Neutrophil (primary cell): ENCODE data around the gene DOHH.
"Not testable (repeated sequence)": the region's sequence is repeated elsewhere in the genome, so short reads cannot be mapped to it uniquely, and the experiment has no call there.

Source experiments
- H3K27ac ChIP-seq: fragments of 200-600 bp; sonication (generic); 2 replicates; pipeline ENCODE4 v1.5.1; 2016; ENCODE audit warnings: mild to moderate bottlenecking, moderate library complexity
- H3K27me3 ChIP-seq: fragments of 200-600 bp; sonication (generic); 2 replicates; pipeline ENCODE4 v1.6.0; 2016; ENCODE audit warnings: mild to moderate bottlenecking
- H3K36me3 ChIP-seq: fragments of 200-600 bp; sonication (generic); 2 replicates; pipeline ENCODE4 v1.5.1; 2017
- H3K4me1 ChIP-seq, 2 experiments: fragments of 200-600 bp in 1 of 2; sonication (generic) in 1 of 2; 1 replicate in 1 of 2; 2 replicates in 1 of 2; pipeline versions ENCODE4 v1.5.1 to v1.6.1; 2013 to 2016; ENCODE audit warnings: low read depth in 1 of 2, low read length in 1 of 2, mild to moderate bottlenecking in 1 of 2, moderate library complexity in 1 of 2; ENCODE audit not compliant: control insufficient read depth in 1 of 2, insufficient read depth in 1 of 2
- H3K4me3 ChIP-seq, 2 experiments: fragments of 200-600 bp in 1 of 2; sonication (generic) in 1 of 2; 1 replicate in 1 of 2; 2 replicates in 1 of 2; pipeline ENCODE4 v1.5.1; 2013 to 2016; ENCODE audit warnings: low read depth in 1 of 2, low read length in 1 of 2, mild to moderate bottlenecking in 1 of 2, moderate library complexity in 1 of 2
- H3K9me3 ChIP-seq: fragments of 200-600 bp; sonication (generic); 2 replicates; pipeline ENCODE4 v1.5.1; 2016
- TF ChIP-seq, protein P1 (sequence below): fragments of 200-600 bp; sonication (generic); IDR thresholded peaks from 2 replicates; pipeline ENCODE4 v1.5.1; 2016; ENCODE audit warnings: antibody characterized with exemption

Gene DOHH

DNA sequence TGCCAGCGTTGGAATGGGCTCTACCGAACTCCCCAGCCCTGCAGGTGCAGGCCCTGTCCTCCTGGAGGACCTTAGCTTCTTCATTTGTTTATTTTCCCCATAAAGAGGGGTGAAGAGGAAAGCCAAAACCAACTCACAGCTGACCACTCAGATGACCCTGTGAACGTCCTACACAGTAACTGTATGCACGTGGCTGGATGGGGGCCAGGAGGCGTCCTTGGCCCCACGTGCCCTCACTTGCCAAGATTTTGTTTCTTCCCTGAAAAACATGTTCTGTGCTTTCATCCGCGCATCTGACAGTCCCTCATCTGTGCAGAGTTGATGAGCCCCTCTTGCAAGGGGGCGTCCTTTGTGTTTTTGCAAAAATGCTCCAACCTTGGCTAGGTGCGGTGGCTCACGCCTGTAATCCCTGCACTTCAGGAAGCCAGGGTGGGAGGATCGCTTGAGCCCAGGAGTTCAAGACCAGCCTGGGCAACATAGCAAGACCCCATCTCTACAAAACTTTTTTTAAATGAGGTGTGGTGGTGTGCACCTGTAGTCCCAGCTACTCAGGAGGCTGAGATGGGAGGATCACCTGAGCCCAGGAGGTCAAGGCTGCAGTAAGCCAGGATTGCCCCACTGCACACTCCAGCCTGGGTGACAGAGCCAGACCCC lies 33.2 kb upstream of the DOHH start:
- Histone ChIP-seq H3K4me3 (no peak overlapping the region), H3K4me1 (peaks cover 4 to 5% of the 10 kb centered on the region in 2 experiments), H3K27me3 (no peaks in the 10 kb centered on the region), H3K36me3 (peaks cover 87% of the 10 kb centered on the region), H3K9me3 (no peaks in the 10 kb centered on the region), H3K27ac (no peak overlapping the region)
- TF ChIP-seq, protein P1, sequence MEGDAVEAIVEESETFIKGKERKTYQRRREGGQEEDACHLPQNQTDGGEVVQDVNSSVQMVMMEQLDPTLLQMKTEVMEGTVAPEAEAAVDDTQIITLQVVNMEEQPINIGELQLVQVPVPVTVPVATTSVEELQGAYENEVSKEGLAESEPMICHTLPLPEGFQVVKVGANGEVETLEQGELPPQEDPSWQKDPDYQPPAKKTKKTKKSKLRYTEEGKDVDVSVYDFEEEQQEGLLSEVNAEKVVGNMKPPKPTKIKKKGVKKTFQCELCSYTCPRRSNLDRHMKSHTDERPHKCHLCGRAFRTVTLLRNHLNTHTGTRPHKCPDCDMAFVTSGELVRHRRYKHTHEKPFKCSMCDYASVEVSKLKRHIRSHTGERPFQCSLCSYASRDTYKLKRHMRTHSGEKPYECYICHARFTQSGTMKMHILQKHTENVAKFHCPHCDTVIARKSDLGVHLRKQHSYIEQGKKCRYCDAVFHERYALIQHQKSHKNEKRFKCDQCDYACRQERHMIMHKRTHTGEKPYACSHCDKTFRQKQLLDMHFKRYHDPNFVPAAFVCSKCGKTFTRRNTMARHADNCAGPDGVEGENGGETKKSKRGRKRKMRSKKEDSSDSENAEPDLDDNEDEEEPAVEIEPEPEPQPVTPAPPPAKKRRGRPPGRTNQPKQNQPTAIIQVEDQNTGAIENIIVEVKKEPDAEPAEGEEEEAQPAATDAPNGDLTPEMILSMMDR, result no peak

DNA sequence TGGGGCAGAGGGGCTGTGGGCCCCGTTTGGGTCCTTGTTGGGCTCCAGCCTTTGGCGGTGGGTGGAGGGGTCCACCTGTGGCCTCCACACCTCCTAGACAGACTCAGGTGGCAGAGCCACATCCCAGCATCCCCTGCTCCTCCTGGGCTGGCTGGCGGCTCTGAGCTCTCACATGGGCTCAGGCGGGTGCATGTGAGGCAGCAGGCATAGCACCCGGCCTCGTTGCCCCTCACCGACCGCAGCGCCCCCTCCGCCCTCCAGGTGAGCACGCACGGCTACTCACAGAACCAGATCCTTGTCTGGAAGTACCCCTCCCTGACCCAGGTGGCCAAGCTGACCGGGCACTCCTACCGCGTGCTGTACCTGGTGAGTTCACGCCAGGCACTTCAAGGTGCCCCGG lies 32.6 kb upstream of the DOHH start:
- Histone ChIP-seq H3K36me3 (peaks cover 85% of the 10 kb centered on the region), H3K4me3 (no peak overlapping the region), H3K4me1 (peaks cover 4 to 5% of the 10 kb centered on the region in 2 experiments), H3K27ac (no peak overlapping the region), H3K27me3 (no peaks in the 10 kb centered on the region), H3K9me3 (no peaks in the 10 kb centered on the region)
- TF ChIP-seq, protein P1, result no peak

DNA sequence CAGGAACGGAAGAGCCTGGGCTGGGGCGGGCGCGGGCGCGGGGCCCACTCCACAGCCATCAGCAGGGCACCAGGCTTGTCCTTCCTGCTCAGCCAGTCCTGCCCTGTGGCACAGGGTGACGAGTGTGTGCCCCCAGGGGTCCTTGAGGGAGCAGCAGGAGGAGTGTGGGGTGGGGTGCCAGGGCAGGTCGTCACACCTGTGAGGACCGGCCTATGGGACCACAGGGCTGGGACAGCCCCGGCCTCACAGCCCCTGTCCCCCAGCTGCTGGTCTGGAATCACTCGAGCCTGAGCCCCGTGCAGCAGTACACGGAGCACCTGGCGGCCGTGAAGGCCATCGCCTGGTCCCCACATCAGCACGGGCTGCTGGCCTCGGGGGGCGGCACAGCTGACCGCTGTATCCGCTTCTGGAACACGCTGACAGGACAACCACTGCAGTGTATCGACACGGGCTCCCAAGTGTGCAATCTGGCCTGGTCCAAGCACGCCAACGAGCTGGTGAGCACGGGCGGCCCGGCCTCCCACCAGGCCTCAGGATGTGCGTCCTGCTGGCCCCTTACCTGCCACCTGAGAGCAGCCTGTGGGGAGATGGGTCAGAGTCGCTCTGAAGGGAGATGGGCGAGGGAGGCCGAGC lies 31.8 kb upstream of the DOHH start:
- H3K9me3 ChIP-seq, result no peaks in the 10 kb centered on the region
- TF ChIP-seq, protein P1, result no peak
- peaks cover 85% of the 10 kb centered on the region for H3K36me3 ChIP-seq
- H3K27ac ChIP-seq, result no peak overlapping the region
- no peak overlapping the region for H3K4me3 ChIP-seq
- H3K27me3 ChIP-seq, result no peaks in the 10 kb centered on the region
- no peaks in the 10 kb centered on the region for H3K4me1 ChIP-seq

DNA sequence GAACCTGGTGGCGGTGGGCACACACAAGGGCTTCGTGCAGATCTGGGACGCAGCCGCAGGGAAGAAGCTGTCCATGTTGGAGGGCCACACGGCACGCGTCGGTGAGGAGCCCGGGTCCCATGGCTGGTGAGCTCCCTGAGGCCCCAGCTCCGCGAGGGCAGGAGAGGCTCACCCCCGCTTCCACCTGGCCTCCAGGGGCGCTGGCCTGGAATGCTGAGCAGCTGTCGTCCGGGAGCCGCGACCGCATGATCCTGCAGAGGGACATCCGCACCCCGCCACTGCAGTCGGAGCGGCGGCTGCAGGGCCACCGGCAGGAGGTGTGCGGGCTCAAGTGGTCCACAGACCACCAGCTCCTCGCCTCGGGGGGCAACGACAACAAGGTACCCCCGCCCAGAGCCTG lies 31.2 kb upstream of the DOHH start:
- Histone ChIP-seq H3K36me3 (peaks cover 88% of the 10 kb centered on the region), H3K4me1 (no peaks in the 10 kb centered on the region)

DNA sequence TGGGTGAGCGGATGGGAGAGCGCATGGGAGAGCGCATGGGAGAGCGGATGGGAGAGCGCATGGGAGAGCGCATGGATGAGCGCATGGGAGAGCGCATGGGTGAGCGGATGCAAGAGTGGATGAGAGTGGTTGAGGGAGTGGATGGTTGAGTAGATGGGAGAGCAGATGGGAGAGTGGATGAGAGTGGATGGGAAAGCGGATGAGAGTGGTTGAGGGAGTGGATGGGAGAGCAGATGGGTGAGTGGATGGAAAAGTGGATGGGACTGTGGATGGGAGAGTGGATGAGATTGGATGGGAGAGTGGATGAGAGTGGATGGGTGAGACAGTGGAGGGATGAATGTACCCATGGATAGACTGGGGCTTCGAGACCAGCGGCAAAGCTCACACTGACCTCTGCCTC lies 29.9 kb upstream of the DOHH start:
- Histone ChIP-seq H3K36me3 (peaks cover 87% of the 10 kb centered on the region), H3K4me3 (no peak overlapping the region)

More for the DNA sequence above, 31.2 kb upstream of the DOHH start:
- TF ChIP-seq, protein P1, result no peak
- no peaks in the 10 kb centered on the region for H3K27me3 ChIP-seq
- H3K27ac ChIP-seq, result no peak overlapping the region
- H3K4me3 ChIP-seq, result no peak overlapping the region
- no peaks in the 10 kb centered on the region for H3K9me3 ChIP-seq

DNA sequence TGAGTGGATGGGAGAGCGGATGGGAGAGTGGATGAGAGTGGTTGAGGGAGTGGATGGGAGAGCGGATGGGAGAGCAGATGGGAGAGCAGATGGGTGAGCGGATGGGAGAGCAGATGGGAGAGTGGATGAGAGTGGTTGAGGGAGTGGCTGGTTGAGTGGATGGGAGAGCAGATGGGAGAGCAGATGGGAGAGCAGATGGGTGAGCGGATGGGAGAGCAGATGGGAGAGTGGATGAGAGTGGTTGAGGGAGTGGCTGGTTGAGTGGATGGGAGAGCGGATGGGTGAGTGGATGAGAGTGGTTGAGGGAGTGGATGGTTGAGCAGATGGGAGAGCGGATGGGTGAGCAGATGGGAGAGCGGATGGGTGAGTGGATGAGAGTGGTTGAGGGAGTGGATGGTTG lies 28.8 kb upstream of the DOHH start:
- not testable (repeated sequence) for H3K9me3 ChIP-seq, H3K27ac ChIP-seq, H3K27me3 ChIP-seq, H3K4me1 ChIP-seq, H3K4me3 ChIP-seq
- peaks cover 86% of the 10 kb centered on the region for H3K36me3 ChIP-seq

More for the DNA sequence above, 29.9 kb upstream of the DOHH start:
- no peaks in the 10 kb centered on the region for H3K4me1 ChIP-seq
- H3K9me3 ChIP-seq, result no peaks in the 10 kb centered on the region
- H3K27ac ChIP-seq, result no peak overlapping the region
- no peaks in the 10 kb centered on the region for H3K27me3 ChIP-seq
- TF ChIP-seq, protein P1, result no peak
